ENCODE results near the gene EIF4G3. TPM values are rescaled to one million over a fixed set of nuclear protein-coding genes. Genes with fewer than 3 reads are reported as not detected.
A peak's percentile ranks its signal among the peaks of the same experiment; 100 is the strongest.

Gene EIF4G3
- total RNA-seq, 2 donors from 2014 or later, result 33.4 to 38.5 TPM

DNA sequence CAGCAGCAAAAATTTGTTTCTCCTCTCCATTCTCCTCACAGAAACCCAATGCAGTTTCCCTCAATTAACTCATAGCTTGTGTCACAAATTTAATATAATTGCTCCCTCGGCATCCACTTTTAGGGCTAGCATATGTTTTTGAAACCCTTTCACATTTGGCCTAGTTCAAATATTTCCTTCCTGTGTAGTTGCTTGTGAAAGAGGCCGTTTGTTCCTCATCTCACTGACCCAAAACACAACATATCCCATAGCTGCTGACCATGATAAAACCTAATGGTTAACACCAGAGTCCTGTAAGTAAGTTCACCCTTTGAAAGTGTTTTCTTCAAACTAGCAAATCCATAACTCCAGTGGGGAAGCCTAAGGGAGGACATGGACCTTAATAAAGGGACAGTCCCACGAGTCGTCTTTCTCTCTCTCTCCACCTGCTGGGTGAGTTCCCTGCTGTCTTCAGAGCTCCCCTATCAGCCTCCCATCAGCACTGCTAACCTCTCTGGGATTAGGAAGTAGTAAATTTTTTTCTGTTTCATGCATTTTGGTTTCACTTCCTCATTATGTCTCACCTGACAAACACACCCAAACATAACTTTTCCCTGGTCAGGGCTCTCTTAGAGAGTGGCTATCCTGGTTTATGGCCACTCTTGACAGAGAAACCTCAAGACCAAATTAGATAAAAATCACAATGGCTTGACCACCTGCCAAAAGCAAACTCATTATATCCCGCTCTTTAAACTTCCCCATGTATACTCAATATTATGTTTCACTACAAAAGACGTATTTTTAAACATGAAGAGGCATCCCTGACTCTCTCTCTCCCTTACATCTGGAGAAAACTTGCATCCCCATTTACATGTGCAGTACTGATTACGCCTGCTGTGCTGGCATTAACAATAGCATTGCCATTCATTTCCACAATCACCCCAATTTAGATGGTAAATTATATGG, 211.9 kb downstream of the EIF4G3 start:
- Histone ChIP-seq H3K4me1 (peaks cover 0 to 5% of the 10 kb centered on the region in 2 donors), H3K4me3 (no peak overlapping the region), H3K36me3 (no peaks in the 10 kb centered on the region), H3K27me3 (no peaks in the 10 kb centered on the region), H3K27ac (no peak overlapping the region), H3K9me3 (no peaks in the 10 kb centered on the region)
- no peak for TF ChIP-seq CTCF (IDR thresholded peaks at IDR 0.05)
- no peak for DNase-seq (ENCODE audit: low spot score)

- Histone ChIP-seq H3K27ac (peak overlapping the region in 1 of 2 donors; percentile 40), H3K27me3 (no peaks in the 10 kb centered on the region), H3K36me3 (no peaks in the 10 kb centered on the region), H3K9me3 (no peaks in the 10 kb centered on the region), H3K4me3 (no peak overlapping the region), H3K4me1 (peaks cover 0 to 5% of the 10 kb centered on the region in 2 donors)
- no peak for TF ChIP-seq CTCF (IDR thresholded peaks at IDR 0.05)
- DNase-seq (ENCODE audit: low spot score), result no peak
Observed at GRCh38 chr1:20962576-20963258, 214.0 kb downstream of the EIF4G3 start.

DNA sequence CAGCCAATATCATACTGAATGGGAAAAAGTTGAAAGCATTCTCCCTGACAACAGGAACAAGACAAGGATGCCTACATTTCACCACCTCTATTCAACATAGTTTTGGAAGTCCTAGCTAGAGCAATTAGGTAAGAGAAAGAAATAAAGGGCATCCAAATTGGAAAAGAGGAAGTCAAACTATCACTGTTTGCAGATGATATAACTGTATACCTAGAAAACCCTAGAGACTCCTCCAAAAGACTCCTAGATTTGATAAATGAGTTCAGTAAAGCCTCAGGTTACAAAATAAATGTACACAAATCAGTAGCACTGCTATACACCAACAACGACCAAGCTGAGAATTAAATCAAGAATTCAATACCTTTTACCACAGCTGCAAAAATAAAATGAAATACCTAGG, 218.3 kb downstream of the EIF4G3 start:
- Histone ChIP-seq H3K36me3 (no peaks in the 10 kb centered on the region), H3K9me3 (no peaks in the 10 kb centered on the region), H3K27ac (no peak overlapping the region), H3K4me1 (no peaks in the 10 kb centered on the region), H3K4me3 (no peak overlapping the region), H3K27me3 (no peaks in the 10 kb centered on the region)
- DNase-seq (ENCODE audit: low spot score), result no peak
- no peak for TF ChIP-seq CTCF (IDR thresholded peaks at IDR 0.05)

DNA sequence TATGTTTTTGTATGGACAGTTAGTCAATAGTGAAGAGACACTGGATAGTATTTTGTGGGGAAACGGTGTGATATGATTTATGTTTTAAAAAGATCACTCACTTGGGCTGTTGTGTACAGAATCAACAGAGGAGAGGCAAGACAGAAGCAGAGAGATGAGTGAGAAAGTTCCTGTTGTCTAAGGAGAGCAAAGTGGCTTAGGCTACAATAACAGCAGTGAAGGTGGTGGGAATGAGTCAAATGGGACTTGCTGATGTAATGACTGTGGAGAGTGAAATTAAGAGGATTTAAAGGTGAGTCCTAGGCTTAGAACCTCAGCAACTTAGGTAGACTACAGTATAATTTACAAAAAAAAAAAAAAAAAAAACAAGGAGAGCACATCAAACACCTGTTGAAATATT, 220.4 kb downstream of the EIF4G3 start:
- Histone ChIP-seq H3K36me3 (no peaks in the 10 kb centered on the region), H3K9me3 (no peaks in the 10 kb centered on the region), H3K27ac (no peak overlapping the region), H3K4me3 (no peak overlapping the region), H3K27me3 (no peaks in the 10 kb centered on the region), H3K4me1 (no peaks in the 10 kb centered on the region)
- DNase-seq (ENCODE audit: low spot score), result no peak
- no peak for TF ChIP-seq CTCF (IDR thresholded peaks at IDR 0.05)

GRCh38 chr1:20950679-20951078, 226.0 kb downstream of the EIF4G3 start:
- Histone ChIP-seq H3K9me3 (no peaks in the 10 kb centered on the region), H3K27ac (no peak overlapping the region), H3K36me3 (no peaks in the 10 kb centered on the region), H3K4me1 (no peaks in the 10 kb centered on the region), H3K27me3 (no peaks in the 10 kb centered on the region), H3K4me3 (no peak overlapping the region)
- DNase-seq (ENCODE audit: low spot score), result no peak
- TF ChIP-seq CTCF (IDR thresholded peaks at IDR 0.05), result no peak

All from right atrium auricular region (tissue), 2 donors.